Brain microvascular endothelial cell (primary cell): ENCODE data around the gene UBE2K.
"Not testable (repeated sequence)": the region's sequence is repeated elsewhere in the genome, so short reads cannot be mapped to it uniquely, and the experiment has no call there.

Source experiments
- DNase-seq: peaks from one replicate; pipeline ENCODE4 v3.0.0-alpha.2; 2020
- H3K27ac ChIP-seq: fragments of 250-450 bp; sonication (Bioruptor Pico); 2 replicates; pipeline ENCODE4 v1.5.1; 2020; ENCODE audit warnings: mild to moderate bottlenecking, moderate library complexity
- H3K27me3 ChIP-seq: fragments of 250-450 bp; sonication (Bioruptor Pico); replicated peaks from 2 replicates; pipeline ENCODE4 v1.5.1; 2020; ENCODE audit warnings: mild to moderate bottlenecking
- H3K36me3 ChIP-seq: fragments of 250-450 bp; sonication (Bioruptor Pico); replicated peaks from 2 replicates; pipeline ENCODE4 v1.5.1; 2020; ENCODE audit warnings: mild to moderate bottlenecking
- H3K4me3 ChIP-seq: 2 replicates; pipeline ENCODE4 v1.5.1; 2011; ENCODE audit warnings: low read depth, mild to moderate bottlenecking, control low read depth, low read length, moderate library complexity
- in situ Hi-C: cut with HindIII; loops from 2 replicates; pipeline ENCODE4 v1.10.0; 2017; ENCODE audit warnings: low sequenced_read_pairs, low pct_ligation_motif_present
- TF ChIP-seq, protein P1 (sequence below): IDR thresholded peaks from 2 replicates; pipeline ENCODE4 v1.5.1; 2011; ENCODE audit warnings: low read depth, mild to moderate bottlenecking, moderate library complexity, low read length, control low read depth, inconsistent platforms; ENCODE audit errors: missing control alignments

Gene UBE2K

GRCh38 chr4:39655876-39656275 lies 42.1 kb upstream of the UBE2K start:
- Histone ChIP-seq H3K36me3 (no peaks in the 10 kb centered on the region), H3K27me3 (no peaks in the 10 kb centered on the region), H3K27ac (no peak overlapping the region), H3K4me3 (no peak overlapping the region)
- TF ChIP-seq, protein P1, sequence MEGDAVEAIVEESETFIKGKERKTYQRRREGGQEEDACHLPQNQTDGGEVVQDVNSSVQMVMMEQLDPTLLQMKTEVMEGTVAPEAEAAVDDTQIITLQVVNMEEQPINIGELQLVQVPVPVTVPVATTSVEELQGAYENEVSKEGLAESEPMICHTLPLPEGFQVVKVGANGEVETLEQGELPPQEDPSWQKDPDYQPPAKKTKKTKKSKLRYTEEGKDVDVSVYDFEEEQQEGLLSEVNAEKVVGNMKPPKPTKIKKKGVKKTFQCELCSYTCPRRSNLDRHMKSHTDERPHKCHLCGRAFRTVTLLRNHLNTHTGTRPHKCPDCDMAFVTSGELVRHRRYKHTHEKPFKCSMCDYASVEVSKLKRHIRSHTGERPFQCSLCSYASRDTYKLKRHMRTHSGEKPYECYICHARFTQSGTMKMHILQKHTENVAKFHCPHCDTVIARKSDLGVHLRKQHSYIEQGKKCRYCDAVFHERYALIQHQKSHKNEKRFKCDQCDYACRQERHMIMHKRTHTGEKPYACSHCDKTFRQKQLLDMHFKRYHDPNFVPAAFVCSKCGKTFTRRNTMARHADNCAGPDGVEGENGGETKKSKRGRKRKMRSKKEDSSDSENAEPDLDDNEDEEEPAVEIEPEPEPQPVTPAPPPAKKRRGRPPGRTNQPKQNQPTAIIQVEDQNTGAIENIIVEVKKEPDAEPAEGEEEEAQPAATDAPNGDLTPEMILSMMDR, result no peak
- DNase-seq, result no peak
- in situ Hi-C loops, result no loop called here

DNA sequence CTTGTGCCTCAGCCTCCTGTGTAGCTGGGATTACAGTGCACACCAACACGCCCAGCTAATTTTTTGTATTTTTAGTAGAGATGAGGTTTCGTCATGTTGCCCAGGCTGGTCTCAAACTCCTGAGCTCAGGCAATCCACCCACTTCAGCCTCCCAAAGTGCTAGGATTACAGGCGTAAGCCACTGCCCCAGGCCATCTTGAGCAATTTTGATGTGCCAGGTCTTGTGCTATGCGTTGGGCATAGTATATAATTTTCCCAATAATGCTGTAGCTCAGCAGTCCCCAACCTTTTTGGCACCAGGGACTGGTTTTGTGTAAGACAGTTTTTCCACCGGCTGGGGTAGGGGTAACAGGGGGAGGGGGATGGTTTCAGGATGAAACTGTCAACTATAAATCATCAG lies 41.3 kb upstream of the UBE2K start:
- H3K27me3 ChIP-seq, H3K27ac ChIP-seq, H3K4me3 ChIP-seq, DNase-seq, in situ Hi-C loops, H3K36me3 ChIP-seq: not testable (repeated sequence)

- no peaks in the 10 kb centered on the region for H3K27me3 ChIP-seq
- no peak overlapping the region for H3K27ac ChIP-seq
- H3K36me3 ChIP-seq, result no peaks in the 10 kb centered on the region
- in situ Hi-C loops, result no loop called here
- no peak overlapping the region for H3K4me3 ChIP-seq
- no peak for DNase-seq
- TF ChIP-seq, protein P1, result no peak
Measured at GRCh38 chr4:39657465-39657864, 40.5 kb upstream of the UBE2K start.

DNA sequence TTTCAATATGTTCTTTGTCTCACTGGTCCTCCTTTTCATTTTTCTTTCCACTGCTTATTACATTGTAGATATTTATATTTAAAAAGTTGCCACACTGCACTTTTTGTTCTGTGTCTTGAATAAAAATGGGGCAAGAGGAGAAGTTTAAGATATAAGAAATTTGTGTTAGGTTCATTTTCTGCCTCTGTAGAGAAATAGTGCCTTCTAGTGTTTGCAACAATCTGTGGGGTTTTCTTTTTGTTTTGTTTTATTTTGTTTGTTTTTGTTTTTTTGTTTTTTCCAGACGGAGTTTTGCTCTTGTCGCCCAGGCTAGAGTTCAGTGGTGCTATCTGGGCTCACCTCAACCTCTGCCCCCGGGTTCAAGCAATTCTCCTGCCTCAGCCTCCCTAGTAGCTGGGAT lies 39.2 kb upstream of the UBE2K start:
- Histone ChIP-seq H3K36me3 (no peaks in the 10 kb centered on the region), H3K4me3 (no peak overlapping the region), H3K27ac (no peak overlapping the region), H3K27me3 (no peaks in the 10 kb centered on the region)
- TF ChIP-seq, protein P1, result peak; percentile 41
- no peak for DNase-seq
- in situ Hi-C loops, result no loop called here

- DNase-seq, result no peak
- in situ Hi-C loops, result no loop called here
- TF ChIP-seq, protein P1, result no peak
- H3K36me3 ChIP-seq, result no peaks in the 10 kb centered on the region
- no peaks in the 10 kb centered on the region for H3K27me3 ChIP-seq
- no peak overlapping the region for H3K27ac ChIP-seq
- no peak overlapping the region for H3K4me3 ChIP-seq
Measured at GRCh38 chr4:39660045-39660444, 37.9 kb upstream of the UBE2K start.

GRCh38 chr4:39660757-39661156 lies 37.2 kb upstream of the UBE2K start:
- H3K27me3 ChIP-seq, result no peaks in the 10 kb centered on the region
- H3K36me3 ChIP-seq, result no peaks in the 10 kb centered on the region
- no peak overlapping the region for H3K27ac ChIP-seq
- no peak for DNase-seq
- in situ Hi-C loops, result no loop called here
- H3K4me3 ChIP-seq, result no peak overlapping the region
- TF ChIP-seq, protein P1, result no peak
